Naive thymus-derived CD8-positive, alpha-beta T cell (primary cell): ENCODE results near the gene TENT5C. TPM values are rescaled to one million over a fixed set of nuclear protein-coding genes. Genes with fewer than 3 reads are reported as not detected.

Experiments
- ATAC-seq, 2 donors: fragments of 150-1000 bp; cut with Tn5 transposase in 1 of 2; sonication (Bioruptor Pico), chemical (Tn5 transposase) in 1 of 2; 1 replicate in 1 of 2; 2 replicates in 1 of 2; pipeline ENCODE4 v1.10.0; 2021; ENCODE audit warnings: mild to moderate bottlenecking in 2 of 2, moderate library complexity in 2 of 2
- POLR2A ChIA-PET: fragments of 350-600 bp; sonication (Branson Sonifier 250); formaldehyde crosslinking; loops from one replicate; lab custom pipeline; 2021; ENCODE audit warnings: antibody characterized with exemption; lab: Charles Lee
- DNase-seq, 10 donors: peaks; one replicate each; pipeline versions ENCODE4 v3.0.0 to v3.0.0-alpha.2; 2020 to 2022
- H3K27ac Mint-ChIP-seq, 10 donors: one replicate each; pipeline ENCODE4 v1.8.0; 2020 to 2022; ENCODE audit warnings: mild to moderate bottlenecking in 10 of 10, mixed read lengths in 10 of 10, moderate library complexity in 4 of 10, inconsistent platforms in 1 of 10
- H3K27me3 Mint-ChIP-seq, 5 donors: one replicate each; pipeline ENCODE4 v1.8.0; 2021 to 2022; ENCODE audit warnings: mixed read lengths in 5 of 5
- H3K36me3 Mint-ChIP-seq, 3 donors: one replicate each; pipeline ENCODE4 v1.8.0; 2020 to 2022; ENCODE audit warnings: mixed read lengths in 3 of 3, mild to moderate bottlenecking in 2 of 3, inconsistent platforms in 1 of 3
- H3K4me1 Mint-ChIP-seq, 4 donors: one replicate each; pipeline ENCODE4 v1.8.0; 2021 to 2022; ENCODE audit warnings: mixed read lengths in 4 of 4
- H3K4me3 Mint-ChIP-seq, 10 donors: one replicate each; pipeline ENCODE4 v1.8.0; 2020 to 2022; ENCODE audit warnings: mild to moderate bottlenecking in 10 of 10, mixed read lengths in 10 of 10, moderate library complexity in 6 of 10, inconsistent platforms in 1 of 10
- H3K9me3 Mint-ChIP-seq, 9 donors: one replicate each; pipeline ENCODE4 v1.8.0; 2020 to 2022; ENCODE audit warnings: mixed read lengths in 9 of 9, mild to moderate bottlenecking in 3 of 9, inconsistent platforms in 1 of 9, moderate library complexity in 1 of 9
- polyA plus RNA-seq, 3 donors: library from polyadenylated mRNA; unstranded; fragments of 300-500 nt; fragmentation: Illumina TruSeq; gene quantifications; one replicate each; pipeline ENCODE4 v1.2.3, GENCODE V29; 2021
- total RNA-seq, 8 experiments: library from RNA in 2 of 8; stranded (reverse) in 2 of 8; gene quantifications; one replicate each; pipeline ENCODE4 v1.2.3 and lab custom pipeline; 2021 to 2026

The TENT5C gene
- total and polyA plus RNA-seq, 5 experiments from 2014 or later: 0.19 to 16.2 (median 4.9) TPM

DNA sequence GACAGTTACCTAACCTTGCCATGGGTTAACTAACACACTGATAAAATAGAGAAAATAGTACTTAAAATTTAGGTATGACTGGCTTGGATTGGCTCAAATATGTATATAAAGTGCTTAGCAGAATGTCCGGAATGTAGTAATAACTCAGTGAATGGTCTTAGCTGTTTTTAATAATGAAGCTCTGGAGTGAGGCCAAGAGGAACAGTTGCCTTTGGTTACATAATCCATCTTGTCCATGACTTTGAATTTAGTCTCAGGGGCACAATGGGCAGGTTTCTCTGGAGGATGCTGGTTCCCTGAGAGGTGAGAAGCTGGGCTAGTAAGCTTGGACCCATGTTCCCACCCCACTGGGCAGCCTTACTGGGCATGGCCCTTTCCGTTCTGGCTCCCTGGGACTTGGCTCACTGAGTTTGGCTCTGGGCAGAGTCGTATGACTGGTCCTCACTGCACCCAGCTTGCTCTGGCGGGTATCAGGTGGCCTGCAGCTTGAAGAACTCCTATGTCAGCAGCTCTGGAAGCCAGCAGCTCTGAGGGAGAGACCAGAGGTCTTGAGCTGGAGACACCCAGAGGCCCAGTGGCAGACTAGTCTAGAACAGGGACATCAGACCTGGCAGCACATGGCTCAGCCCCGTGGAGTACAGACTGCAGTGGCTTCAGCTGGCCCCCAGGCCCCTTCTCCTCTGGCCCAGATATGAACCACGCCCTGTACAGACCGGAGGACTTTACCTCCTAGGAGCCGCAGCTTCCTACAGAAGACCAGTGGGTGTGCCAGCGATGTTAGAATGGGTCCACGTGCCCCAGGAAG is 40.4 kb downstream of the TENT5C start:
- Mint-ChIP-seq H3K4me3 (no peak overlapping the region), H3K27ac (no peak overlapping the region), H3K4me1 (peaks cover 9 to 28% (median 14%) of the 10 kb centered on the region in 4 donors), H3K9me3 (no peaks in the 10 kb centered on the region), H3K36me3 (no peaks in the 10 kb centered on the region), H3K27me3 (peaks cover 28 to 65% (median 41%) of the 10 kb centered on the region in 5 donors)
- POLR2A ChIA-PET: interaction anchor here (1.6 kb wide), 1 partner anchor 11 kb away, joined by 7 read pairs; no protein-coding TSS in a partner anchor
- DNase-seq: no peak
- ATAC-seq: no peak

DNA sequence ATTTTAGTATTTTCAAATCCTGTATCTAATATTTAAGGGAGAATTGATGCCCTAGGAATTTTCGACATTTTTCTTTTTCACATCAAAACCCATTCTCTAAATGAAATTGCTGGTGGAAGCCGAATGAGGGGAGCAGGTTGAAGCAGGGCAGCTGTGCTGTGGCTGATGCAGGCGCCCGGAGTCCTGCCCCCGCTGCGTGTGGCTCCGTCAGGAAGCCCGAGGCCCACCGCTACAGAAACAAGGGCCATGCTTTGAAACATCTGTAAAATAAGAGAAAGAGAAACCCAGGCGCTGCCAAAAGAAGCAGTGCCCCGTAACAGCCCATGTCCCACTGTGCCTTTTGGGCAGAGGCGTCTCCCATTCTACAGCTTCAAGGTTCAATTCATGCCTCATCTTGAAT is 41.1 kb downstream of the TENT5C start:
- POLR2A ChIA-PET: interaction anchor here (1.6 kb wide), 1 partner anchor 10 kb away, joined by 7 read pairs; no protein-coding TSS in a partner anchor
- H3K9me3 Mint-ChIP-seq: no peaks in the 10 kb centered on the region
- no peak overlapping the region for H3K27ac Mint-ChIP-seq
- peaks cover 11 to 36% (median 18%) of the 10 kb centered on the region in 4 donors for H3K4me1 Mint-ChIP-seq
- peaks cover 32 to 70% (median 44%) of the 10 kb centered on the region in 5 donors for H3K27me3 Mint-ChIP-seq
- DNase-seq: no peak
- no peak for ATAC-seq
- H3K36me3 Mint-ChIP-seq: no peaks in the 10 kb centered on the region
- no peak overlapping the region for H3K4me3 Mint-ChIP-seq

DNA sequence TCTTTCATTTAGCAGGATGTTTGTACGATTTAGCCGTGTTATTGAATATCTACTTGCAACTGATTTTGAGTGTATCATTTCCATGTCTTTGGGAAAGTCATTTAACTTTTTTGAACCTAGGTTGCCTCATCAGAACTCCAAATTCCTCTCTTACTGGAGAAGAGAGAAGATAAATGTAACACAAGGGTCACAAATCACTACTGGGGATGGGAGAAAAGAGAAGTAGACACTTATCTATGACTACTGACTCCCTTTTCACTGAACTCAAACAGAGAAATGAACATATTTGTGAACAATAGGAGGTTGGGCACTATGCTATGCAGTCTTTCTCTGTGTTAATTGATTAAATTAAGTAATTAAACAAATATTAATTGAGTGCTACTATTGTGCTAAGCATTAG is 42.2 kb downstream of the TENT5C start:
- Mint-ChIP-seq H3K4me1 (peaks cover 20 to 45% (median 27%) of the 10 kb centered on the region in 4 donors), H3K4me3 (no peak overlapping the region), H3K9me3 (no peaks in the 10 kb centered on the region), H3K36me3 (no peaks in the 10 kb centered on the region), H3K27me3 (peaks cover 35 to 81% (median 50%) of the 10 kb centered on the region in 5 donors), H3K27ac (no peak overlapping the region)
- ATAC-seq: no peak
- POLR2A ChIA-PET: no interaction called here
- DNase-seq: no peak

DNA sequence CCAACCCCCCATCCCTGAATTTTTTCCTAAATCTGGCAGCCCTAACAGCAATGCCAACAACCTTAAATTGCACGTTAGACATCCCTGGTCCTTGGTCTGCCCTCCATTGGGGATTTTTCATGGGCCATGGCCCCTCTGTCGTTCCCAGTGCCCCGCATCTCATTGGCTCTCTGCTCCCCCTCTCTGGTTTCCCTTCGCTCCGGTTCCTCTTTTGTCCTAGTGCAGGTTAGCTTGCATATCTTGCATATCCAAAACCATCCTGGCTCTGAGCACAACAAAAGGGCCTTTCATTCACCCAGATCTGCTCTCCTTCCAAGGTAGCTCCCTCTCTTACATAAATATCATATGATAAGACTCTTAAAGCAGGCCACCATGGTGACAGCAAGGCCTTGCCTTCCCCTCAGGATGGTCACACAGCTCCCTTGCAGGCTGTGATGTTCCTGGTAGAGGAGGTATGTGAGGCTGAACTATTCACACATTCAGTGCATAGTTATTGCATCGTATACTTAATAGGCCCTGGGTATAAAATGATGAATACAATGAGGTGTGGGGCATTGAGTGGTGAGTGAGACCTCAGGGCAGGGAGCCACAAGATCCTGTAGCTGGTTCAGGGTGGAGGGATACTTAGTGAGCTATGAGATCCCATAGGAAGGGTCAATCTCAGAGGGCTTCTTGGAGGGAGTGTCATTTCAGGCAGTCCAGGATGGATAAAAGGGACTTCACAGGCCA is 45.2 kb downstream of the TENT5C start:
- POLR2A ChIA-PET: no interaction called here
- ATAC-seq: no peak

DNA sequence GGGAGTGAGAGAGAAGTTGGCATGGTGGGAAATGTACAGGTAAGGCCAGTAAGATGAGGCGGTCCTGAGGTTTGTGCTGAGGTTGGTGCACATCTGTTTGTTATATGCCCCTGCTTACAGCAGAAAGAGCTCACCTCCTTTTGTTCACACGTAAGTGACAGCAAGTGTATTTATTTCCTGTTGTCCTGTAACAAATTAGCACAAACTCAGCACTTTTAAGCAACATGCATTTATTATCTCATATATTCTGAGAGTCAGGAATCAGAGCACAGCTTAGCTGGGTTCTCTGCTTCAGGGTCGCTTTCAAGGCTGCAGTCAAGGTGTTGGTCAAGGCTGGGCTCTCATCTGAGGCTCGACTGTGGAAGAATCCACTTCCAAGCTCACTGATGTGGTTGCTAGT is 45.8 kb downstream of the TENT5C start:
- Mint-ChIP-seq H3K27me3 (peaks cover 28 to 81% (median 44%) of the 10 kb centered on the region in 5 donors), H3K9me3 (no peaks in the 10 kb centered on the region), H3K27ac (peak overlapping the region in 2 of 10 donors; percentile 18 to 65), H3K4me1 (peaks cover 41 to 69% (median 62%) of the 10 kb centered on the region in 4 donors), H3K4me3 (peak overlapping the region in 1 of 10 donors; percentile 24), H3K36me3 (no peaks in the 10 kb centered on the region)
- POLR2A ChIA-PET: no interaction called here
- DNase-seq (no peak), ATAC-seq (no peak)

More for the DNA sequence above, 45.2 kb downstream of the TENT5C start:
- DNase-seq: no peak
- Mint-ChIP-seq H3K4me1 (peaks cover 38 to 63% (median 56%) of the 10 kb centered on the region in 4 donors), H3K9me3 (no peaks in the 10 kb centered on the region), H3K36me3 (no peaks in the 10 kb centered on the region), H3K27ac (peak overlapping the region in 3 of 10 donors; percentile 18 to 53 (median 23)), H3K4me3 (peak overlapping the region in 1 of 10 donors; percentile 24), H3K27me3 (peaks cover 28 to 85% (median 46%) of the 10 kb centered on the region in 5 donors)

DNA sequence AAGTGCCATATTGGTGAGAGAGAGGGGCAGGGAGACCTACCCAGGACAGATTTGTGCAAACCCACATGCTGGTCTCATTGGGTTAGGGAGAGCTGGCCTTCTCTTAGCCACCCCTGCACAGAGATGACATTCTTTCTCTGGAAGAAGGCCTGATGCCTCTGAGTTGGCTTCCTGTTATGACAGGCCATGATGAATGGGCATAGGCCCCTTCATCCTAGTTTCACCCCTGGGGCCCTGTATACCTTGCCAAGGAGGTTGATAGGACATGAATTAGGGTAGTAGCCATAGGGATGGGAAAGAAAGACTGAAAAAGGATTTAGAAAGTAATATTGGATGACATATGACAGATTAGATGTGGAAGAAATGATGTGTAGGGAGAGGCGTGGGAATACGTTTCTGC is 46.6 kb downstream of the TENT5C start:
- no peak for ATAC-seq
- POLR2A ChIA-PET: no interaction called here
- Mint-ChIP-seq H3K27me3 (peaks cover 28 to 73% (median 42%) of the 10 kb centered on the region in 5 donors), H3K4me3 (peak overlapping the region in 3 of 10 donors; percentile 15 to 28 (median 15)), H3K36me3 (no peaks in the 10 kb centered on the region), H3K27ac (peak overlapping the region in 3 of 10 donors; percentile 61 to 78 (median 65)), H3K4me1 (peaks cover 48 to 78% (median 70%) of the 10 kb centered on the region in 4 donors), H3K9me3 (no peaks in the 10 kb centered on the region)
- no peak for DNase-seq

DNA sequence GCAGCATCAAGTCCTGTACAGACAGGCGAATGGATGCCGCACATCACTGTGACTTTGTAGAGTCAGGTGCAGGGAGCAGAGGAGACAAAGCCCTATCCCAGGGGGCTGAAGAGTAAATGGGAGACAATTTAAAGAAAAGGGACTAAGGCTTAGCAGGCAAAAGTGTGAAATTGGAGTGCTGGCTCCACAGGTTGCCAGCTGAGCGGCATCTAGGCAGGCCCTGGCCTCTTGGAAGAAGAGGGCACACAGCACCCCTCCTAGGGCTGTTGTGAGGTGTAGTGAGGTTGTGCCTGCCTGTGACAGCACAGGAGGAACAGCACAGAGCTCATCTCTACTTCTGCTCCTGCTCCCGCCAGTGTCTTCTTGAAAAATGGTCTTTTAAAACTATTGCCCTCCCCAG is 47.3 kb downstream of the TENT5C start:
- H3K27me3 Mint-ChIP-seq: peaks cover 23 to 66% (median 39%) of the 10 kb centered on the region in 5 donors
- POLR2A ChIA-PET: interaction anchor here (5.1 kb wide), 1 partner anchor 10 kb away, joined by 20 read pairs; no protein-coding TSS in a partner anchor
- H3K27ac Mint-ChIP-seq: peak overlapping the region in 4 of 10 donors; percentile 3 to 93 (median 79)
- no peaks in the 10 kb centered on the region for H3K9me3 Mint-ChIP-seq
- H3K4me1 Mint-ChIP-seq: peaks cover 52 to 82% (median 74%) of the 10 kb centered on the region in 4 donors
- DNase-seq (no peak), ATAC-seq (no peak)
- no peaks in the 10 kb centered on the region for H3K36me3 Mint-ChIP-seq
- peak overlapping the region in 4 of 10 donors; percentile 15 to 43 (median 32) for H3K4me3 Mint-ChIP-seq

DNA sequence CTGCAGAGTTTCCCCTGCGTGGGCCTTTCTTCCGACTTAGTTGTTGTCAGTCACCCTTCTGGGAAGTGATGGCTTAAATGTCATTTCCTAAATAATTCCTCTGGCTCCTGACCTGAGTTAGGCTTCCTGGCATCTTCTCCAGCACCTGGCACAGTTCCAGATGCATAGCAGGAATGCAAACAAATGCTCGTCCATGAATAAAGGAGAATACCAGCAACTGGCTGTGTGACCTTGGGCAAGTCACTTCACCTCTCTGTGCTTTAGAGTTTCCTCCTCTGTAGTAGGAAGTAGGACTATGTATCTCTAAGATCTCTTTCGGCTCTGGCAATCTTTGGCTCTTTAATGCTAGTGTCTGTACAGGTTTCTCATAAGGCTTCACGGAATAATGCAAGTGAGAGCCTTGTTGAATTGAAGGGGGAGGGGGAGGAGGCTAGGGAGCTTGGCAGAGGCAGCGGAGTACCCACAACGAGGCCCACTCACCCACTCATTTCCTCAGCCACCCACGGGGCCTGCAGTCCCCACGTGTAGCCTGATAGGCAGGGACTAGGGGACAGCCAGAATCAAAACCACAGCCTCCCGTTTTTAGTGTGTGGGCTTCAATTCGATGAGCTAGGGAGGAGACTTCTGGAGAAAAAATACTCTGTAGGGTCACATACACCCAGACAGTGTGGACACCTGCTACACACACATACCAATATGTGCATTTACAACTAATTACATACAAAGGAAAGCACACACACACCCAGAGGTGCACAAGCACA is 48.1 kb downstream of the TENT5C start:
- POLR2A ChIA-PET: interaction anchor here (2.5 to 5.6 kb wide), 3 partner anchors 10 to 47 kb away, joined by 9 to 37 read pairs (median 20); partner anchors contain the start of gene TENT5C
- Mint-ChIP-seq H3K27me3 (peaks cover 19 to 58% (median 36%) of the 10 kb centered on the region in 5 donors), H3K27ac (peak overlapping the region in 7 of 10 donors; percentile 37 to 93 (median 79)), H3K4me1 (peaks cover 57 to 85% (median 77%) of the 10 kb centered on the region in 4 donors), H3K9me3 (no peaks in the 10 kb centered on the region), H3K4me3 (peak overlapping the region in 8 of 10 donors; percentile 4 to 84 (median 66)), H3K36me3 (no peaks in the 10 kb centered on the region)
- ATAC-seq: no peak
- DNase-seq: no peak

DNA sequence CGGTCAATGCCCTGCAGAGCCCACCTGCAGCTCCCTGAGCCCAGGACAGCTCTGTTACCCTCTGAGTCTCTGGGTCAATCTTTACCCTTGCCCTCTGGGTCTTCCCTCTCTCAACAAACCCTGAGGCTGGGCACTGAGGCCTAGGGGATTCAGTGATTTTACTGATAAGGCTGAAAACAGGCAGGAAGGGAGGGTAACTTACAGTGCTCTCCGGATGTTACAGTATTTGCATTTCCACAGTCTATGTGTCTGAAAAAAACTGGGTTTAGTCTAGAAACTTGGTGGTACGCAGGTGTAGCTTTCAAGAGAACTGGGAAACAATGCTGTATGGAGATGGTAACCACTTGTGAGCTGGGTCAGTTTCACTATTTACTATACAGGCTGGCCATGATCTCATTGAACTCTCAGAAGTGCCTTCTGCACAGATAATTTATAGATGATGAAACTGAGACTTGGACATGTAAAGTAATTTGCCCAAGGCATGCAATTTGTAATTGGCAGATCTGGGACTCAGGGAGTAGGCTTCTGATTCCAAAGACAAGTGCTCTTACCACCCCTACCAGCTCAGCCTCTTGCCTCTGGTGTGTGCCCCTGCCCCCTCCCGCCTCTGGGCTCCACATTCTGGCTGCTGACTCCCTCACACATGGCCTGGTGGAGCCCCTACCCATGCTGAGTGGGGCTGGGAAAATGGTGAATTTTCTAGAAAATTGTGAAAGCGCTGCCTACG is 48.8 kb downstream of the TENT5C start:
- POLR2A ChIA-PET: interaction anchor here (2.5 to 5.6 kb wide), 3 partner anchors 9 to 48 kb away, joined by 9 to 37 read pairs (median 20); partner anchors contain the start of gene TENT5C
- Mint-ChIP-seq H3K4me3 (peak overlapping the region in 9 of 10 donors; percentile 28 to 84 (median 67)), H3K27ac (peak overlapping the region; percentile 51 to 95 (median 80)), H3K4me1 (peaks cover 55 to 87% (median 78%) of the 10 kb centered on the region in 4 donors), H3K27me3 (peaks cover 13 to 51% (median 30%) of the 10 kb centered on the region in 5 donors), H3K36me3 (no peaks in the 10 kb centered on the region), H3K9me3 (no peaks in the 10 kb centered on the region)
- ATAC-seq: no peak
- DNase-seq: peak in 2 of 10 donors; percentile 19 to 35

DNA sequence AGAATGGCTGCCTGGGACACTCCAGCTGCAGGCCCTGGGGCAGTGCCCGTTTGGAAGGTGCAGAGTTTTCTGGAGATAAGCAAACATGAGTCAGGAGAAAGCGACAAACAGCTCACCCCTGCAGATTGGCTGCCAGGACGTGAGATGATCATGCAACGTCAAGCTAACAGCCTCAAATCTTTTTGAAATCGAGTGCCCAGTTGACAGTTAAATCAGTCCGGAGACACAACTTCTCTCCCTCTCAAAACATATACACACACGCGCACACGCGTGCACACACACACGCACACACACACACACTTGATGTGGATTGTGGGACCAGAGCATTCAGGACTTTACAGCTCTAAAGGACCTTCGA is 49.4 kb downstream of the TENT5C start:
- Mint-ChIP-seq H3K27ac (peak overlapping the region; percentile 44 to 95 (median 92)), H3K36me3 (no peaks in the 10 kb centered on the region), H3K4me1 (peaks cover 55 to 93% (median 83%) of the 10 kb centered on the region in 4 donors), H3K4me3 (peak overlapping the region in 8 of 10 donors; percentile 54 to 84 (median 69)), H3K27me3 (peaks cover 13 to 48% (median 25%) of the 10 kb centered on the region in 5 donors), H3K9me3 (no peaks in the 10 kb centered on the region)
- POLR2A ChIA-PET: interaction anchor here (1.5 to 5.6 kb wide), 5 partner anchors 9 to 120 kb away, joined by 3 to 37 read pairs (median 9); partner anchors contain the start of gene TENT5C
- no peak for ATAC-seq
- no peak for DNase-seq

DNA sequence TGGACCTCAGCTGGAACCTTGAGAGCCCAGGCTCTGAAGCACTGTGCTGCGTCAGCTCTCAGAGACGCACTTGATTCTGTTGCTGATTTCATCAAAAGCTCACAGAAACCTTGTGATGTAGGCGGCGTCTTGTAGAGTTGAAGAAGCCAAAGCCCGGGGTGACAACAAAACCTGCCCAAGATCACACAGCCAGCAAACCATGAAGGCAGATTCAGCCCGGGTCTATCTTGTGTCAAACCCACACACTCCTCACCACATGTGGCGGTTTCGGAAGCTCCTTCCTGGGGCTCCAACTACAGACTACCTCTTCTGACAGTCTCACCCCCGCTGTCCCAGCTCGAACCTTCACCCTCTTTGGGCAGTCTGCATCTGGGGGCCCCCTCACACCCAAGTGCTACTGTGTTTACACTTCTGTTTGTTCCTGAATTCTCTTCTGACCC is 50.4 kb downstream of the TENT5C start:
- peaks cover 11 to 48% (median 25%) of the 10 kb centered on the region in 5 donors for H3K27me3 Mint-ChIP-seq
- H3K9me3 Mint-ChIP-seq: peaks cover 0 to 3% (median 0%) of the 10 kb centered on the region in 9 donors
- H3K27ac Mint-ChIP-seq: peak overlapping the region; percentile 57 to 95 (median 92)
- peaks cover 62 to 96% (median 91%) of the 10 kb centered on the region in 4 donors for H3K4me1 Mint-ChIP-seq
- no peaks in the 10 kb centered on the region for H3K36me3 Mint-ChIP-seq
- ATAC-seq (peak; percentile 76), DNase-seq (peak; percentile 50 to 92 (median 86))
- POLR2A ChIA-PET: interaction anchor here (0.7 to 5.6 kb wide), 7 partner anchors 8 to 122 kb away, joined by 3 to 37 read pairs (median 4); partner anchors contain the start of gene TENT5C
- peak overlapping the region; percentile 36 to 84 (median 69) for H3K4me3 Mint-ChIP-seq
